Neural progenitor cell (in vitro differentiated cells): Measurements from ENCODE around the gene VCL.

Experiments
- EZH2 ChIP-seq: fragments of 200-600 bp; sonication (generic); IDR thresholded peaks from 2 replicates; pipeline ENCODE4 v1.6.1; 2017; ENCODE audit warnings: antibody characterized with exemption, mild to moderate bottlenecking, moderate library complexity
- EZH2phosphoT487 ChIP-seq: fragments of 200-600 bp; sonication (generic); IDR thresholded peaks from 2 replicates; pipeline ENCODE4 v1.6.1; 2017; ENCODE audit warnings: antibody characterized with exemption
- TF ChIP-seq, protein P1 (sequence below): fragments of 200-600 bp; sonication (generic); IDR thresholded peaks from 2 replicates; pipeline ENCODE4 v1.5.1; 2017; ENCODE audit warnings: antibody characterized with exemption, mild to moderate bottlenecking

DNA sequence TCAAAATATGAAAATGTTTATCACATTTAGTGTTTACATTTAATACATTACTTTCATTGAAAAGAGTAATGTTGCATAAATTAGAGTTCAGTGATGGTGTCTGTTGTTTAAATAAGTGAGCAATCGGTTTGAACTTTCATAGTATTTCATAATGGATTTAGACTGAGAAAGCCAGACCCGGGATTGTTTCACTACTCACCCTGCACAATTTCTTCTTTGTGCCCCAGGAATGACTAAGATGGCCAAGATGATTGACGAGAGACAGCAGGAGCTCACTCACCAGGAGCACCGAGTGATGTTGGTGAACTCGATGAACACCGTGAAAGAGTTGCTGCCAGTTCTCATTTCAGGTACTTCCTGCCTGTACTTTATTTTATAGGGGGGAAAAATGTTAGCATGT lies 74.6 kb downstream of the VCL start:
- TF ChIP-seq, protein P1, sequence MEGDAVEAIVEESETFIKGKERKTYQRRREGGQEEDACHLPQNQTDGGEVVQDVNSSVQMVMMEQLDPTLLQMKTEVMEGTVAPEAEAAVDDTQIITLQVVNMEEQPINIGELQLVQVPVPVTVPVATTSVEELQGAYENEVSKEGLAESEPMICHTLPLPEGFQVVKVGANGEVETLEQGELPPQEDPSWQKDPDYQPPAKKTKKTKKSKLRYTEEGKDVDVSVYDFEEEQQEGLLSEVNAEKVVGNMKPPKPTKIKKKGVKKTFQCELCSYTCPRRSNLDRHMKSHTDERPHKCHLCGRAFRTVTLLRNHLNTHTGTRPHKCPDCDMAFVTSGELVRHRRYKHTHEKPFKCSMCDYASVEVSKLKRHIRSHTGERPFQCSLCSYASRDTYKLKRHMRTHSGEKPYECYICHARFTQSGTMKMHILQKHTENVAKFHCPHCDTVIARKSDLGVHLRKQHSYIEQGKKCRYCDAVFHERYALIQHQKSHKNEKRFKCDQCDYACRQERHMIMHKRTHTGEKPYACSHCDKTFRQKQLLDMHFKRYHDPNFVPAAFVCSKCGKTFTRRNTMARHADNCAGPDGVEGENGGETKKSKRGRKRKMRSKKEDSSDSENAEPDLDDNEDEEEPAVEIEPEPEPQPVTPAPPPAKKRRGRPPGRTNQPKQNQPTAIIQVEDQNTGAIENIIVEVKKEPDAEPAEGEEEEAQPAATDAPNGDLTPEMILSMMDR: no peak
- TF ChIP-seq EZH2 (no peak), EZH2phosphoT487 (no peak)
